OCI-LY7 (cell line): ENCODE data around the gene ZDHHC1.

Experiments used
- EZH2phosphoT487 ChIP-seq: fragments of 200-600 bp; sonication (generic); IDR thresholded peaks from 2 replicates; pipeline ENCODE4 v1.6.1; 2018; ENCODE audit warnings: low read depth, borderline replicate concordance, mild to moderate bottlenecking, mixed run types, antibody characterized with exemption, low read length, moderate library complexity, mixed read lengths
- TF ChIP-seq, protein P1 (sequence below): fragments of 200-600 bp; sonication (generic); conservative IDR thresholded peaks from 2 replicates; pipeline ENCODE4 v1.5.1; 2014; ENCODE audit warnings: mild to moderate bottlenecking, antibody characterized with exemption, low read length, moderate library complexity, mixed read lengths

DNA sequence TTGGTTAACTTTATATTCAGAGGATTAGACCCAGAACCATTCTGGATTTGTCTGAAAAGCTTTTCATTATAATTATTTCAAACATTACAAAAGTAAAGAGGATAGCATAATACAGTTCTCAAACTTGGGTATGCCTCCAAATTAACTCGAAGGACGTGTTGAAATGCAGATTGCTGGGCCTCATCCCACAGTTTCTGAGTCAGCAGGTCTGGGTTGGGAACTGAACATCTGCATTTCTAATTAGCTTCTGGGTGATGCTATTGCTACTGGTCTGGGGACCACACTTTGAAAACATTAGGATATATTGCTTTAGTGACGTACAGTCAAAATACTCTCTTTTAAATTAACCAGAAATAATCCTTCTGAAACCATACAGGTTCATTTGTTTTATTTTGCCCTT lies 33.0 kb downstream of the ZDHHC1 start:
- TF ChIP-seq, protein P1, sequence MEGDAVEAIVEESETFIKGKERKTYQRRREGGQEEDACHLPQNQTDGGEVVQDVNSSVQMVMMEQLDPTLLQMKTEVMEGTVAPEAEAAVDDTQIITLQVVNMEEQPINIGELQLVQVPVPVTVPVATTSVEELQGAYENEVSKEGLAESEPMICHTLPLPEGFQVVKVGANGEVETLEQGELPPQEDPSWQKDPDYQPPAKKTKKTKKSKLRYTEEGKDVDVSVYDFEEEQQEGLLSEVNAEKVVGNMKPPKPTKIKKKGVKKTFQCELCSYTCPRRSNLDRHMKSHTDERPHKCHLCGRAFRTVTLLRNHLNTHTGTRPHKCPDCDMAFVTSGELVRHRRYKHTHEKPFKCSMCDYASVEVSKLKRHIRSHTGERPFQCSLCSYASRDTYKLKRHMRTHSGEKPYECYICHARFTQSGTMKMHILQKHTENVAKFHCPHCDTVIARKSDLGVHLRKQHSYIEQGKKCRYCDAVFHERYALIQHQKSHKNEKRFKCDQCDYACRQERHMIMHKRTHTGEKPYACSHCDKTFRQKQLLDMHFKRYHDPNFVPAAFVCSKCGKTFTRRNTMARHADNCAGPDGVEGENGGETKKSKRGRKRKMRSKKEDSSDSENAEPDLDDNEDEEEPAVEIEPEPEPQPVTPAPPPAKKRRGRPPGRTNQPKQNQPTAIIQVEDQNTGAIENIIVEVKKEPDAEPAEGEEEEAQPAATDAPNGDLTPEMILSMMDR: no peak
- no peak for TF ChIP-seq EZH2phosphoT487
